ENCODE measurements around the gene FNDC3B.

DNA sequence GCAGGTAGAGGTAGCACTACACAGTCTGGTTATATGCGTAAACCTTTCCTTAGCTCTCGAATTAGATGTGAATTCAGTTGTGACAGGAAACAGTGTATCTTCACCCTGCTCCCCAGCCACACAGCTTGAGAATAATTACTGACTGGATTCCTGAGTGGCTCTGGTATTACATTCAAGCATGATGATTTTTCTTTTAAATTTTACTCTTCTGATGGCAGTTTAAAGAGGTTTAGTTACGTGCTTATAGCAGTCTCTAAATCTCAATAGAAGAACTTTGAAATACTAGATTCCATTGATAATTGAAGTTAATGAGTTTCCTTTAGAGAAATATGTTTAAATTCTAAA is 98.8 kb downstream of the FNDC3B start:
- TF ChIP-seq, protein P1, sequence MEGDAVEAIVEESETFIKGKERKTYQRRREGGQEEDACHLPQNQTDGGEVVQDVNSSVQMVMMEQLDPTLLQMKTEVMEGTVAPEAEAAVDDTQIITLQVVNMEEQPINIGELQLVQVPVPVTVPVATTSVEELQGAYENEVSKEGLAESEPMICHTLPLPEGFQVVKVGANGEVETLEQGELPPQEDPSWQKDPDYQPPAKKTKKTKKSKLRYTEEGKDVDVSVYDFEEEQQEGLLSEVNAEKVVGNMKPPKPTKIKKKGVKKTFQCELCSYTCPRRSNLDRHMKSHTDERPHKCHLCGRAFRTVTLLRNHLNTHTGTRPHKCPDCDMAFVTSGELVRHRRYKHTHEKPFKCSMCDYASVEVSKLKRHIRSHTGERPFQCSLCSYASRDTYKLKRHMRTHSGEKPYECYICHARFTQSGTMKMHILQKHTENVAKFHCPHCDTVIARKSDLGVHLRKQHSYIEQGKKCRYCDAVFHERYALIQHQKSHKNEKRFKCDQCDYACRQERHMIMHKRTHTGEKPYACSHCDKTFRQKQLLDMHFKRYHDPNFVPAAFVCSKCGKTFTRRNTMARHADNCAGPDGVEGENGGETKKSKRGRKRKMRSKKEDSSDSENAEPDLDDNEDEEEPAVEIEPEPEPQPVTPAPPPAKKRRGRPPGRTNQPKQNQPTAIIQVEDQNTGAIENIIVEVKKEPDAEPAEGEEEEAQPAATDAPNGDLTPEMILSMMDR (IDR thresholded peaks at IDR 0.05; ENCODE audit: low read length), result no peak
- TF ChIP-seq EZH2phosphoT487 (IDR thresholded peaks at IDR 0.05; ENCODE audit: low read length), result no peak
- TF ChIP-seq EZH2 (optimal IDR thresholded peaks at IDR 0.05; ENCODE audit: low read depth, low read length), result no peak
